Right atrium auricular region (tissue), 2 donors: ENCODE results near the gene DRD1. TPM values are rescaled to one million over a fixed set of nuclear protein-coding genes. Genes with fewer than 3 reads are reported as not detected.

Experiments
- DNase-seq: peaks from one replicate; pipeline ENCODE4 v3.0.0-alpha.2; 2019; ENCODE audit warnings: low spot score
- H3K27ac ChIP-seq, 2 donors: fragments of 200-600 bp; sonication (generic); 1 replicate in 1 of 2; 2 replicates in 1 of 2; pipeline ENCODE4 v1.5.1; 2016 to 2019
- H3K27me3 ChIP-seq, 2 donors: fragments of 200-600 bp; sonication (generic); one replicate each; pipeline versions ENCODE4 v1.5.1 to v1.6.0; 2017 to 2019
- H3K36me3 ChIP-seq: fragments of 200-600 bp; sonication (generic); one replicate; pipeline ENCODE4 v1.5.1; 2016
- H3K4me1 ChIP-seq, 2 donors: fragments of 200-600 bp; sonication (generic); one replicate each; pipeline versions ENCODE4 v1.5.1 to v1.6.0; 2017 to 2019
- H3K4me3 ChIP-seq, 2 donors: fragments of 200-600 bp; sonication (generic); 1 replicate in 1 of 2; 2 replicates in 1 of 2; pipeline ENCODE4 v1.5.1; 2017 to 2019; ENCODE audit warnings: mild to moderate bottlenecking in 1 of 2, moderate library complexity in 1 of 2
- H3K9me3 ChIP-seq, 2 donors: fragments of 200-600 bp; sonication (generic); one replicate each; pipeline ENCODE4 v1.5.1; 2019
- CTCF ChIP-seq, 2 donors: fragments of 200-600 bp; sonication (generic); IDR thresholded peaks; one replicate each; pipeline ENCODE4 v1.5.1; 2019; ENCODE audit warnings: antibody characterized with exemption in 2 of 2
- total RNA-seq, 2 donors: library from RNA; depleted of rRNA; stranded (reverse); fragments of >200 nt; gene quantifications; one replicate each; pipeline ENCODE4 v1.1.0, GENCODE V29; 2016

The DRD1 gene
- total RNA-seq, 2 donors from 2014 or later: not detected

- Histone ChIP-seq H3K36me3 (no peaks in the 10 kb centered on the region), H3K27ac (no peak overlapping the region), H3K9me3 (no peaks in the 10 kb centered on the region), H3K27me3 (no peaks in the 10 kb centered on the region), H3K4me3 (no peak overlapping the region), H3K4me1 (no peaks in the 10 kb centered on the region)
- no peak for TF ChIP-seq CTCF (IDR thresholded peaks at IDR 0.05)
- no peak for DNase-seq
Observed at GRCh38 chr5:175422058-175422457, 21.9 kb downstream of the DRD1 start.

GRCh38 chr5:175420383-175420782 lies 23.6 kb downstream of the DRD1 start:
- H3K4me3 ChIP-seq: no peak overlapping the region
- DNase-seq: no peak
- no peaks in the 10 kb centered on the region for H3K27me3 ChIP-seq
- H3K4me1 ChIP-seq: no peaks in the 10 kb centered on the region
- no peaks in the 10 kb centered on the region for H3K36me3 ChIP-seq
- no peak for TF ChIP-seq CTCF (IDR thresholded peaks at IDR 0.05)
- H3K9me3 ChIP-seq: peaks cover 0 to 3% of the 10 kb centered on the region in 2 donors
- H3K27ac ChIP-seq: no peak overlapping the region

- no peak for DNase-seq
- Histone ChIP-seq H3K9me3 (peaks cover 0 to 7% of the 10 kb centered on the region in 2 donors), H3K4me3 (no peak overlapping the region), H3K36me3 (no peaks in the 10 kb centered on the region), H3K27ac (no peak overlapping the region), H3K27me3 (no peaks in the 10 kb centered on the region), H3K4me1 (no peaks in the 10 kb centered on the region)
- TF ChIP-seq CTCF (IDR thresholded peaks at IDR 0.05): no peak
Observed at GRCh38 chr5:175418251-175418650, 25.7 kb downstream of the DRD1 start.

GRCh38 chr5:175417384-175417783 lies 26.6 kb downstream of the DRD1 start:
- Histone ChIP-seq H3K4me1 (no peaks in the 10 kb centered on the region), H3K4me3 (no peak overlapping the region), H3K27me3 (no peaks in the 10 kb centered on the region), H3K27ac (no peak overlapping the region), H3K9me3 (peaks cover 0 to 7% of the 10 kb centered on the region in 2 donors), H3K36me3 (no peaks in the 10 kb centered on the region)
- no peak for TF ChIP-seq CTCF (IDR thresholded peaks at IDR 0.05)
- DNase-seq: no peak

- no peak for TF ChIP-seq CTCF (IDR thresholded peaks at IDR 0.05)
Observed at GRCh38 chr5:175415303-175415702, 28.7 kb downstream of the DRD1 start.

GRCh38 chr5:175410926-175411325 lies 33.1 kb downstream of the DRD1 start:
- no peaks in the 10 kb centered on the region for H3K27me3 ChIP-seq
- no peak overlapping the region for H3K27ac ChIP-seq
- TF ChIP-seq CTCF (IDR thresholded peaks at IDR 0.05): no peak
- H3K4me3 ChIP-seq: no peak overlapping the region
- no peak for DNase-seq
- no peaks in the 10 kb centered on the region for H3K4me1 ChIP-seq
- H3K9me3 ChIP-seq: peaks cover 0 to 7% of the 10 kb centered on the region in 2 donors
- H3K36me3 ChIP-seq: no peaks in the 10 kb centered on the region

More at GRCh38 chr5:175415303-175415702, 28.7 kb downstream of the DRD1 start:
- Histone ChIP-seq H3K4me1 (no peaks in the 10 kb centered on the region), H3K27me3 (no peaks in the 10 kb centered on the region), H3K4me3 (no peak overlapping the region), H3K27ac (no peak overlapping the region), H3K36me3 (no peaks in the 10 kb centered on the region), H3K9me3 (peaks cover 0 to 7% of the 10 kb centered on the region in 2 donors)
- no peak for DNase-seq
